ENCODE data around the gene IFNG.

Gene IFNG

DNA sequence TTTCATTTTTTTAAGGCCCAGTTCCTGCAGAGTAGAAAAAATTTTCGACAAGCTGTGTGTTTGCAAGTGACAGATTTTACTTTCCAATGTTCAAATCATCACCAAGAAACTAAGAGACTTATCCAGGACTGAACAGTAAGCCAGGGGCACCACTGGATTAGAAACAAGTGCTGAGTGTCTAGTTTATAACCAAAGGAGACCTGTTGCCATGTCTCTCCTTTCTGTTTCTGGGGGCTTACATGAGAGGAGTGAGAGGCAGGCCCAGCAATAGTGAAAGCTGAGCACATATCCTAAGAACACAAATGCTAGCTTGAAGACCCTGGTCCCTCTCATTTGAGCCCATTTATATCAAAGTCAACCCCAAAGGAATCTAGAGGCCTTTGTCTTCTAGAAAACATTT lies 2.9 kb downstream of the IFNG start:
- TF ChIP-seq, protein P1, sequence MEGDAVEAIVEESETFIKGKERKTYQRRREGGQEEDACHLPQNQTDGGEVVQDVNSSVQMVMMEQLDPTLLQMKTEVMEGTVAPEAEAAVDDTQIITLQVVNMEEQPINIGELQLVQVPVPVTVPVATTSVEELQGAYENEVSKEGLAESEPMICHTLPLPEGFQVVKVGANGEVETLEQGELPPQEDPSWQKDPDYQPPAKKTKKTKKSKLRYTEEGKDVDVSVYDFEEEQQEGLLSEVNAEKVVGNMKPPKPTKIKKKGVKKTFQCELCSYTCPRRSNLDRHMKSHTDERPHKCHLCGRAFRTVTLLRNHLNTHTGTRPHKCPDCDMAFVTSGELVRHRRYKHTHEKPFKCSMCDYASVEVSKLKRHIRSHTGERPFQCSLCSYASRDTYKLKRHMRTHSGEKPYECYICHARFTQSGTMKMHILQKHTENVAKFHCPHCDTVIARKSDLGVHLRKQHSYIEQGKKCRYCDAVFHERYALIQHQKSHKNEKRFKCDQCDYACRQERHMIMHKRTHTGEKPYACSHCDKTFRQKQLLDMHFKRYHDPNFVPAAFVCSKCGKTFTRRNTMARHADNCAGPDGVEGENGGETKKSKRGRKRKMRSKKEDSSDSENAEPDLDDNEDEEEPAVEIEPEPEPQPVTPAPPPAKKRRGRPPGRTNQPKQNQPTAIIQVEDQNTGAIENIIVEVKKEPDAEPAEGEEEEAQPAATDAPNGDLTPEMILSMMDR (IDR thresholded peaks at IDR 0.05; ENCODE audit: low read depth, low read length, missing control alignments): no peak
- no peak overlapping the region for H3K4me3 ChIP-seq (ENCODE audit: low read depth, low read length)
- no peak for DNase-seq (ENCODE audit: low read depth)
- in situ Hi-C loops (cut with HindIII; ENCODE audit: low sequenced_read_pairs): no loop called here

DNA sequence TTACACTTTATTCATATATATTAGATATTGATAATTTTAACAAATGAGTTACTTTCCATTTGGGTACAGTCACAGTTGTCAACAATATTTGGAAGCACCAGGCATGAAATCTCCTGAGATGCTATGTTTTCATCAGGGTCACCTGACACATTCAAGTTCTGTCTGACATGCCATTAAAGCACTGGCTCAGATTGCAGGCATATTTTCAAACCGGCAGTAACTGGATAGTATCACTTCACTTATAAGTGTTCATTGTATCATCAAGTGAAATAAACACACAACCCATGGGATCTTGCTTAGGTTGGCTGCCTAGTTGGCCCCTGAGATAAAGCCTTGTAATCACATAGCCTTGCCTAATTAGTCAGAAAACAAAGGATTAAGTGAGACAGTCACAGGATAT lies 4.8 kb downstream of the IFNG start:
- TF ChIP-seq, protein P1 (IDR thresholded peaks at IDR 0.05; ENCODE audit: low read depth, low read length, missing control alignments): no peak
- no peak for DNase-seq (ENCODE audit: low read depth)
- in situ Hi-C loops (cut with HindIII; ENCODE audit: low sequenced_read_pairs): no loop called here
- no peak overlapping the region for H3K4me3 ChIP-seq (ENCODE audit: low read depth, low read length)

DNA sequence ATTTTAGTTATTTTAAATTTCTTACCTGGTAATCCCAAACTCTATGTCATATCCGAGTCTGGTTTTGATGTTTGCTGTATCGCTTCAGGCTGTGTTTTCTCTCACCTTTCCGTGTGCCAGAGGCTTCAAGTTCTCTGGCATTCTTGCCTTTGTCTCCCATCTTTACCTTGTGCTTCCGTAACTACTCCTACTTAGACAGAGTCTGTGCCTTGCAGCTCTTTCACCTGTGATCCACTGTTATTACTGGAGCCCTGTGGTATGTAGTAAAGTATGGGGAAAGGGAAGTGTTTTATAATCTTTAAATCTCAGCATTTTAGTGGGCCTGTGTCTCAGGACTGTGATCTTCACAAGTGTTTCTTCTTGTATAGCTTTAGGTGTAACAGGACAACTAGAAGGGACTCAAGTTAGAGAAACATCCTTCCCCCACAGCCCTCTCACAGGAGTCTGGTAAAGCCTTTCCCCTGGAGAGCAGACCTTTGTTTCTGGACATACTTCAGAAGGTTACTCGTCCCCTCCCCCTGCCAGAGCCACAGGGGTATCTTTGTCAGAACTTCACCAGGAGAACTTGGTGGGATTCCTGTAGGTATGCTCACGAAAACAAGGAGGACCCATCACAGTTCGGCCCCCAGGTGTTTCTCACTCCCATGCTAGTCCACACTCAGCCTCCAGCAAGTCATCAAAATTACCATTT lies 11.1 kb downstream of the IFNG start:
- TF ChIP-seq, protein P1 (IDR thresholded peaks at IDR 0.05; ENCODE audit: low read depth, low read length, missing control alignments): no peak
- H3K4me3 ChIP-seq (ENCODE audit: low read depth, low read length): no peak overlapping the region
- in situ Hi-C loops (cut with HindIII; ENCODE audit: low sequenced_read_pairs): no loop called here
- DNase-seq (ENCODE audit: low read depth): no peak

DNA sequence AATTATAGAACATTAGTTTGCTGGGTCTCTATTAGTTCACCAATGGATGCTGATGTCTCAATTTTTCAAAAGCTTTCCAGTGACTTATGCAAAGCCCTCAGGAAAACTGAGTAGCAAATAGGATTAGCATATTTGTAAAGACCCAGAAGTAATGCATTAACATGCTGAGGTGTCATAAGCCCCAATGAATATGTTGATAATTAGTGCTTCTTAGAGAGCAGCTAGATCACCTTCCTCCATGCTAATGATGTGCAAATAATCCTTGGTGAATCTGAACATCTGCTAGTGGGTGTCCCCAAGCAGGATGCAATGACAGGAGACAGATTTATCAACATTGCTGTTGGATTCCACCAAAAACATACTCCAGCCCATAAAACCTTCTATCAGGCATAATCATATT lies 19.0 kb downstream of the IFNG start:
- TF ChIP-seq, protein P1 (IDR thresholded peaks at IDR 0.05; ENCODE audit: low read depth, low read length, missing control alignments): no peak
- in situ Hi-C loops (cut with HindIII; ENCODE audit: low sequenced_read_pairs): no loop called here

DNA sequence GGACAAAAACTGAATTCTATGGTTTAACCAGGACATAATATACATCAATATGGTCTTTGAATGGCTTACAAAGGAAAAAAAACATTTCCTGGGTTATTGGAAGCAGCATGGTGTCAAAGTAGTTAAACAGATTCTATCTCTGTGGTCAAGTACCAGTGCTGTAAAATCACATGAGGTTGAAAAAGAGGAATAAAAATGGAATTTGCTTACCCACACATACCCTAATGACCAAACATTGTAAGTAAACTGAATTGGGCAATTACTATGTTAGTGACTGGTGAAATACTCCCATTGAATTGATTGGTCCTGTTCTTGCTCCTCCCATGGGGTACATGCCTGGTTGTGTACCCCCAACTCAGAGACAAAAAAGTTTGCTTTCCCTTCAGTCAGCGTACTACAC lies 19.6 kb downstream of the IFNG start:
- DNase-seq (ENCODE audit: low read depth): no peak
- in situ Hi-C loops (cut with HindIII; ENCODE audit: low sequenced_read_pairs): no loop called here
- H3K4me3 ChIP-seq (ENCODE audit: low read depth, low read length): no peak overlapping the region
- TF ChIP-seq, protein P1 (IDR thresholded peaks at IDR 0.05; ENCODE audit: low read depth, low read length, missing control alignments): no peak

More for the DNA sequence above, 19.0 kb downstream of the IFNG start:
- H3K4me3 ChIP-seq (ENCODE audit: low read depth, low read length): no peak overlapping the region
- no peak for DNase-seq (ENCODE audit: low read depth)

DNA sequence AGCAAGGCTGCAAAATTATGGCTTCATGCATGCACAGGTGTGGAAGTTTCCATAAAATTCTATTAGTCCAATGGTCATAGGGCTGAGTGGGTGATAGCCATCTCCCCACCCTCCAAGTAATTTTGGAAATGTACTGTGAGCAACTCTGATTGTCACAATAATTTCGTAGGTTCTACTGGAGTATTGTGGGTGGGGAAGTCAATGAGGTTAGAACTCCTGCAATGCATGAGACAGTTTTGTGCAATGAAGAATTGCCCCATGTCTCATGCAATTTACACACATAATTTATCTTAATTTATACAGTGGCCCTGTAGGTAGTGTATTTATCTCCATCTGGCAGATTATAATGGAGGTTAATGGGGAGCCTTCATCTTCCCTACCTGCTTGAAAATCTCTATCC lies 20.5 kb downstream of the IFNG start:
- no peak for DNase-seq (ENCODE audit: low read depth)
- in situ Hi-C loops (cut with HindIII; ENCODE audit: low sequenced_read_pairs): no loop called here
- H3K4me3 ChIP-seq (ENCODE audit: low read depth, low read length): no peak overlapping the region
- TF ChIP-seq, protein P1 (IDR thresholded peaks at IDR 0.05; ENCODE audit: low read depth, low read length, missing control alignments): no peak

Data from astrocyte of the cerebellum (primary cell).